HepG2 (cell line): ENCODE measurements around the gene ENTHD1. TPM values are rescaled to one million over a fixed set of nuclear protein-coding genes. Genes with fewer than 3 reads are reported as not detected.

Experiments
- ATAC-seq: fragments of 200-7000 bp; cut with Tn5 transposase; 3 replicates; pipeline ENCODE4 v1.9.1; 2020; ENCODE audit warnings: mild to moderate bottlenecking, moderate library complexity
- BruUV-seq: library from RNA; stranded (reverse); fragments of 400-500 nt; replicated peaks from 2 replicates; lab custom pipeline; 2021; lab: Mats Ljungman, UMichigan
- CTCF ChIA-PET: fragments of 300-600 bp; formaldehyde crosslinking; extraction: SDS; loops from one replicate; lab custom pipeline; 2021; ENCODE audit warnings: low total read pairs, inconsistent platforms, low intra/inter-chr PET ratio; lab: Yijun Ruan, JAX
- POLR2A ChIA-PET: fragments of 350-600 bp; sonication (Branson Sonifier 250); formaldehyde crosslinking; loops from one replicate; lab custom pipeline; 2020; ENCODE audit warnings: antibody characterized with exemption, inconsistent platforms; lab: Yijun Ruan, JAX
- DNase-seq: peaks from one replicate; pipeline ENCODE4 v3.0.0-alpha.2; 2015; ENCODE audit warnings: low spot score
- FAIRE-seq: peaks from 3 replicates; lab custom pipeline; 2011; peaks lifted over from hg19 to GRCh38; lab: Jason Lieb, UNC
- H2AFZ ChIP-seq: one replicate; pipeline ENCODE4 v1.6.1; 2011; ENCODE audit warnings: low read length, inconsistent platforms
- H3K27ac ChIP-seq: fragments of 300-600 bp; 3 replicates; pipeline ENCODE4 v1.8.0; 2011; ENCODE audit warnings: mixed run types, mild to moderate bottlenecking, mixed read lengths, low read length, inconsistent platforms; ENCODE audit not compliant: insufficient read depth; ENCODE audit errors: extremely low read length
- H3K27me3 ChIP-seq, 2 experiments: fragments of 200-600 bp in 1 of 2; 2 replicates in 1 of 2; 3 replicates in 1 of 2; pipeline versions ENCODE4 v1.6.0 to v1.8.0; 2011; ENCODE audit warnings: low read length in 2 of 2, mild to moderate bottlenecking in 2 of 2, moderate library complexity in 2 of 2, inconsistent platforms in 1 of 2; ENCODE audit not compliant: insufficient read depth in 2 of 2, control insufficient read depth in 1 of 2
- H3K36me3 ChIP-seq, 2 experiments: fragments of 200-600 bp in 1 of 2; replicated peaks in 1 of 2; 2 replicates in 1 of 2; 3 replicates in 1 of 2; pipeline versions ENCODE4 v1.5.1 to v1.8.0; 2011; ENCODE audit warnings: low read length in 2 of 2, inconsistent platforms in 1 of 2; ENCODE audit not compliant: insufficient read depth in 2 of 2, control insufficient read depth in 1 of 2
- H3K4me1 ChIP-seq: 2 replicates; pipeline ENCODE4 v1.5.1; 2012; ENCODE audit warnings: low read length, inconsistent platforms; ENCODE audit not compliant: insufficient read depth
- H3K4me2 ChIP-seq: 2 replicates; pipeline ENCODE4 v1.6.0; 2011; ENCODE audit warnings: low read depth, low read length, inconsistent platforms
- H3K4me3 ChIP-seq, 3 experiments: fragments of 200-600 bp in 1 of 3; sonication (generic), shearing (Covaris generic) in 1 of 3; replicated peaks in 1 of 3; 2 replicates each; pipeline ENCODE4 v1.5.1; 2011 to 2016; ENCODE audit warnings: low read length in 3 of 3, inconsistent platforms in 2 of 3, low read depth in 2 of 3, mild to moderate bottlenecking in 2 of 3, control low read depth in 1 of 3, mixed read lengths in 1 of 3; ENCODE audit not compliant: insufficient read depth in 1 of 3
- H3K79me2 ChIP-seq: one replicate; pipeline ENCODE4 v1.6.1; 2011; ENCODE audit warnings: low read length, inconsistent platforms; ENCODE audit not compliant: insufficient read depth
- H3K9ac ChIP-seq: 2 replicates; pipeline ENCODE4 v1.6.0; 2011; ENCODE audit warnings: mild to moderate bottlenecking, low read depth, low read length, inconsistent platforms; ENCODE audit not compliant: insufficient read depth
- H3K9me3 ChIP-seq: 2 replicates; pipeline ENCODE4 v1.5.1; 2012; ENCODE audit warnings: mild to moderate bottlenecking, low read length
- H4K20me1 ChIP-seq: 2 replicates; pipeline ENCODE4 v1.6.0; 2011; ENCODE audit warnings: inconsistent platforms, mild to moderate bottlenecking, low read length, moderate library complexity; ENCODE audit not compliant: insufficient read depth
- BRD4 ChIP-seq: sonication (generic); formaldehyde crosslinking; IDR thresholded peaks from 2 replicates; pipeline ENCODE4 v1.4.0; 2020; ENCODE audit warnings: missing genetic modification reagents
- DMAP1 ChIP-seq: IDR thresholded peaks from 2 replicates; pipeline ENCODE4 v1.6.1; 2016
- FOXO1 ChIP-seq: sonication (generic); formaldehyde crosslinking; IDR thresholded peaks from 2 replicates; pipeline ENCODE4 v1.4.0; 2020; ENCODE audit warnings: missing genetic modification reagents
- HNF4A ChIP-seq: sonication (generic); formaldehyde crosslinking; IDR thresholded peaks from 2 replicates; pipeline ENCODE4 v1.4.0; 2020; ENCODE audit warnings: missing genetic modification reagents
- KDM3A ChIP-seq: IDR thresholded peaks from 2 replicates; pipeline ENCODE4 v1.6.1; 2018; ENCODE audit warnings: low read depth, missing compliant biosample characterization
- NCOR1 ChIP-seq: fragments of 200-600 bp; sonication (generic); IDR thresholded peaks from 2 replicates; pipeline ENCODE4 v1.7.0; 2017; ENCODE audit warnings: antibody characterized with exemption, low read length, borderline replicate concordance
- RNF2 ChIP-seq: fragments of 450-650 bp; conservative IDR thresholded peaks from 2 replicates; pipeline ENCODE4 v1.6.1; 2016; ENCODE audit warnings: low read depth
- ZC3H4 ChIP-seq: sonication (generic); formaldehyde crosslinking; IDR thresholded peaks from 2 replicates; pipeline ENCODE4 v1.4.0; 2020; ENCODE audit warnings: missing genetic modification reagents, borderline replicate concordance
- ZKSCAN5 ChIP-seq: sonication (generic); formaldehyde crosslinking; IDR thresholded peaks from 2 replicates; pipeline ENCODE4 v1.5.1; 2020; ENCODE audit warnings: mild to moderate bottlenecking, missing genetic modification reagents
- ZNF615 ChIP-seq: sonication (generic); formaldehyde crosslinking; IDR thresholded peaks from 2 replicates; pipeline ENCODE4 v1.5.0; 2020; ENCODE audit warnings: mild to moderate bottlenecking, missing genetic modification reagents, borderline replicate concordance
- WGBS: methylation state at CpG from one replicate; pipeline ENCODE4 v1.1.6; 2017; ENCODE audit warnings: low lambda C conversion rate; 5-methylcytosine and 5-hydroxymethylcytosine counted together
- in situ Hi-C: cut with HindIII; loops from 2 replicates; pipeline ENCODE4 v1.10.0; 2017; ENCODE audit warnings: low pct_unique_long_range_greater_than_20kb; ENCODE audit not compliant: extremely low pct_ligation_motif_present
- intact Hi-C: fragments of 100-400 bp; cut with micrococcal nuclease; formaldehyde crosslinking; loops from one replicate; pipeline ENCODE4 v1.10.0; 2022; ENCODE audit not compliant: unreplicated experiment
- polyA plus RNA-seq, 8 experiments: library from polyadenylated mRNA; depleted of rRNA in 3 of 8; stranded (reverse) in 7 of 8; unstranded in 1 of 8; fragments of >200 nt; fragmentation: Illumina TruSeq in 4 of 8; extraction: Trizol in 4 of 8; gene quantifications; 2 replicates each; pipeline versions ENCODE4 v1.2.1 to v1.2.3, GENCODE V29; 2011 to 2016; ENCODE audit warnings: low read depth in 4 of 8, missing spikeins in 1 of 8, mixed read lengths in 1 of 8; ENCODE audit not compliant: insufficient read depth in 1 of 8
- total RNA-seq, 5 experiments: library from RNA; depleted of rRNA; stranded (reverse); fragments of >200 nt; fragmentation: Illumina TruSeq; extraction: Trizol; gene quantifications; 2 replicates each; pipeline ENCODE4 v1.2.3, GENCODE V29; 2016; ENCODE audit warnings: low read depth in 1 of 5
- TF ChIP-seq, protein P1 (sequence below): sonication (generic); formaldehyde crosslinking; IDR thresholded peaks from 2 replicates; pipeline ENCODE4 v1.8.1; 2023; ENCODE audit warnings: mild to moderate bottlenecking, missing genetic modification reagents
- TF ChIP-seq, protein P2 (sequence below): sonication (generic); formaldehyde crosslinking; conservative IDR thresholded peaks from 2 replicates; pipeline ENCODE4 v1.4.0; 2020; ENCODE audit warnings: missing genetic modification reagents
- TF ChIP-seq, protein P3 (sequence below): sonication (generic); formaldehyde crosslinking; IDR thresholded peaks from 2 replicates; pipeline ENCODE4 v1.5.0; 2020; ENCODE audit warnings: mild to moderate bottlenecking, missing genetic modification reagents, borderline replicate concordance

Gene ENTHD1
- total and polyA plus RNA-seq, 2 of the 13 experiments (the other 11 are each of a cell fraction or from before 2014, with no cell fraction given): not detected

DNA sequence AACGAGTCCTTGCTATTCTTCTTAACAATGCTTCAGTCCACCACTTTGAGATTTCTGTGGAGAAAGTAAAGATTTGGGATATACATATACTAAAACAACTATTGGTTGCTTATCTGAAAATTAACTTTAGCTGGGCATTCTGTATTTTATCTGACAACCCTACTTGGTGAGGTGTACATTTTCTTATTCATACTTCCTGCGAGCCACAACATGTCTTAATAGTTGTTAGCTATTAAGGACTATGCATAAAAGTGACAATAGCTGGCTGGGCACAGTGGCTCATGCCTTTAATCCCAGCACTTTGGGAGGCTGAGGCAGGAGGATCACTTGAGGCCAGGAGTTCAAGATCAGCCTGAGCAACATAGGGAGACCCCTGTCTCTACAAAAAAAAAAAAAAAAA, 38.6 kb upstream of the ENTHD1 start:
- no peaks in the 10 kb centered on the region for H3K9me3 ChIP-seq
- intact Hi-C loops (loop anchor here (2.0 kb wide), 1 partner anchor 93 kb away; no protein-coding TSS in a partner anchor), in situ Hi-C loops (no loop called here)
- no peak for DNase-seq
- H3K4me1 ChIP-seq: no peaks in the 10 kb centered on the region
- BruUV-seq: no TSS peak
- TF ChIP-seq RNF2: no peak
- no peak for TF ChIP-seq BRD4
- TF ChIP-seq KDM3A (CRISPR knock-in tag): no peak
- no peak for FAIRE-seq
- 0% methylated on average over 2 of the region's 2 CpGs for WGBS
- H3K4me3 ChIP-seq: no peak overlapping the region
- H2AFZ ChIP-seq: no peak overlapping the region
- no peak for ATAC-seq
- no peaks in the 10 kb centered on the region for H4K20me1 ChIP-seq
- no peak overlapping the region for H3K27ac ChIP-seq
- ChIA-PET CTCF (interaction anchor here (0.6 to 1.4 kb wide), 2 partner anchors 93 to 105 kb away, joined by 3 to 5 read pairs; no protein-coding TSS in a partner anchor), POLR2A (no interaction called here)
- peaks cover 0 to 14% of the 10 kb centered on the region in 2 experiments; a peak in 3 of 5 replicates for H3K27me3 ChIP-seq
- H3K4me2 ChIP-seq: no peak overlapping the region
- no peak overlapping the region for H3K9ac ChIP-seq
- no peaks in the 10 kb centered on the region for H3K36me3 ChIP-seq
- H3K79me2 ChIP-seq: no peaks in the 10 kb centered on the region

DNA sequence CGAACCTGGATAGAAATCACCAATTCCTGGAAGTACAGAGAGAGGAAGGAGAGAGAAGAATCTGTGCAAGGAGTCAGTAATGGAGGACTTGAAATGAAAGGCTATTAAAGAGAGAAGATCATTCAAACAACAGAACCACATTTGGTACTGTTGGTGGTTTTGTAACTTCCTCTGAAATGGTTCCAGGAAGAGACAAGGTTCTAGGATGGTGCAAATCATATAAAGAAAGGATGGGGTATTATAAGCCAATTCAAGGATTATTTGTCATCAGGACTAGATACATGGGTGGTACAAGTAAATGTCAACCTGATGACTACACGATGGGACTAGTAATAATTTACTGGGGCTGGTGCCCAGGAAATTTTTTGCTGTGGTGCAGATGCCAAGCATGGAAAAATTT, 37.7 kb upstream of the ENTHD1 start:
- no peaks in the 10 kb centered on the region for H4K20me1 ChIP-seq
- no TSS peak for BruUV-seq
- ATAC-seq (no peak), FAIRE-seq (no peak), DNase-seq (no peak)
- H3K36me3 ChIP-seq: no peaks in the 10 kb centered on the region
- H3K9me3 ChIP-seq: no peaks in the 10 kb centered on the region
- no peak overlapping the region for H3K4me2 ChIP-seq
- H3K4me1 ChIP-seq: no peaks in the 10 kb centered on the region
- peaks cover 0 to 10% of the 10 kb centered on the region in 2 experiments; a peak in 3 of 5 replicates for H3K27me3 ChIP-seq
- POLR2A ChIA-PET: no interaction called here
- CTCF ChIA-PET: no interaction called here
- WGBS: 0% methylated on average over 2 of the region's 2 CpGs
- no peaks in the 10 kb centered on the region for H3K79me2 ChIP-seq
- H2AFZ ChIP-seq: no peak overlapping the region
- H3K27ac ChIP-seq: no peak overlapping the region
- H3K4me3 ChIP-seq: no peak overlapping the region
- no peak overlapping the region for H3K9ac ChIP-seq
- intact Hi-C loops (no loop called here), in situ Hi-C loops (no loop called here)
- TF ChIP-seq FOXO1 (no peak), ZC3H4 (no peak), DMAP1 (no peak), ZNF615 (CRISPR knock-in tag) (no peak), NCOR1 (no peak), ZKSCAN5 (CRISPR knock-in tag) (no peak), HNF4A (no peak)
- TF ChIP-seq, protein P1, sequence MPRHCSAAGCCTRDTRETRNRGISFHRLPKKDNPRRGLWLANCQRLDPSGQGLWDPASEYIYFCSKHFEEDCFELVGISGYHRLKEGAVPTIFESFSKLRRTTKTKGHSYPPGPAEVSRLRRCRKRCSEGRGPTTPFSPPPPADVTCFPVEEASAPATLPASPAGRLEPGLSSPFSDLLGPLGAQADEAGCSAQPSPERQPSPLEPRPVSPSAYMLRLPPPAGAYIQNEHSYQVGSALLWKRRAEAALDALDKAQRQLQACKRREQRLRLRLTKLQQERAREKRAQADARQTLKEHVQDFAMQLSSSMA (CRISPR knock-in tag): no peak
- TF ChIP-seq, protein P2, sequence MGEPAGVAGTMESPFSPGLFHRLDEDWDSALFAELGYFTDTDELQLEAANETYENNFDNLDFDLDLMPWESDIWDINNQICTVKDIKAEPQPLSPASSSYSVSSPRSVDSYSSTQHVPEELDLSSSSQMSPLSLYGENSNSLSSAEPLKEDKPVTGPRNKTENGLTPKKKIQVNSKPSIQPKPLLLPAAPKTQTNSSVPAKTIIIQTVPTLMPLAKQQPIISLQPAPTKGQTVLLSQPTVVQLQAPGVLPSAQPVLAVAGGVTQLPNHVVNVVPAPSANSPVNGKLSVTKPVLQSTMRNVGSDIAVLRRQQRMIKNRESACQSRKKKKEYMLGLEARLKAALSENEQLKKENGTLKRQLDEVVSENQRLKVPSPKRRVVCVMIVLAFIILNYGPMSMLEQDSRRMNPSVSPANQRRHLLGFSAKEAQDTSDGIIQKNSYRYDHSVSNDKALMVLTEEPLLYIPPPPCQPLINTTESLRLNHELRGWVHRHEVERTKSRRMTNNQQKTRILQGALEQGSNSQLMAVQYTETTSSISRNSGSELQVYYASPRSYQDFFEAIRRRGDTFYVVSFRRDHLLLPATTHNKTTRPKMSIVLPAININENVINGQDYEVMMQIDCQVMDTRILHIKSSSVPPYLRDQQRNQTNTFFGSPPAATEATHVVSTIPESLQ (CRISPR knock-in tag): no peak
- TF ChIP-seq, protein P3, sequence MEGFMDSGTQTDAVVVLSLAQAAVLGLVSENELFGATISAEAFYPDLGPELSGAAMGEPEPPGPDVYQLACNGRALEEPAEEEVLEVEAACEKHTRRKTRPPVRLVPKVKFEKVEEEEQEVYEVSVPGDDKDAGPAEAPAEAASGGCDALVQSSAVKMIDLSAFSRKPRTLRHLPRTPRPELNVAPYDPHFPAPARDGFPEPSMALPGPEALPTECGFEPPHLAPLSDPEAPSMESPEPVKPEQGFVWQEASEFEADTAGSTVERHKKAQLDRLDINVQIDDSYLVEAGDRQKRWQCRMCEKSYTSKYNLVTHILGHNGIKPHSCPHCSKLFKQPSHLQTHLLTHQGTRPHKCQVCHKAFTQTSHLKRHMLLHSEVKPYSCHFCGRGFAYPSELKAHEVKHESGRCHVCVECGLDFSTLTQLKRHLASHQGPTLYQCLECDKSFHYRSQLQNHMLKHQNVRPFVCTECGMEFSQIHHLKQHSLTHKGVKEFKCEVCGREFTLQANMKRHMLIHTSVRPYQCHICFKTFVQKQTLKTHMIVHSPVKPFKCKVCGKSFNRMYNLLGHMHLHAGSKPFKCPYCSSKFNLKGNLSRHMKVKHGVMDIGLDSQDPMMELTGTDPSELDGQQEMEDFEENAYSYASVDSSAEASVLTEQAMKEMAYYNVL (CRISPR knock-in tag): no peak
